Measurements from ENCODE around the gene TIAM1.
"Not testable (repeated sequence)": the region's sequence is repeated elsewhere in the genome, so short reads cannot be mapped to it uniquely, and the experiment has no call there.

TIAM1 gene

DNA sequence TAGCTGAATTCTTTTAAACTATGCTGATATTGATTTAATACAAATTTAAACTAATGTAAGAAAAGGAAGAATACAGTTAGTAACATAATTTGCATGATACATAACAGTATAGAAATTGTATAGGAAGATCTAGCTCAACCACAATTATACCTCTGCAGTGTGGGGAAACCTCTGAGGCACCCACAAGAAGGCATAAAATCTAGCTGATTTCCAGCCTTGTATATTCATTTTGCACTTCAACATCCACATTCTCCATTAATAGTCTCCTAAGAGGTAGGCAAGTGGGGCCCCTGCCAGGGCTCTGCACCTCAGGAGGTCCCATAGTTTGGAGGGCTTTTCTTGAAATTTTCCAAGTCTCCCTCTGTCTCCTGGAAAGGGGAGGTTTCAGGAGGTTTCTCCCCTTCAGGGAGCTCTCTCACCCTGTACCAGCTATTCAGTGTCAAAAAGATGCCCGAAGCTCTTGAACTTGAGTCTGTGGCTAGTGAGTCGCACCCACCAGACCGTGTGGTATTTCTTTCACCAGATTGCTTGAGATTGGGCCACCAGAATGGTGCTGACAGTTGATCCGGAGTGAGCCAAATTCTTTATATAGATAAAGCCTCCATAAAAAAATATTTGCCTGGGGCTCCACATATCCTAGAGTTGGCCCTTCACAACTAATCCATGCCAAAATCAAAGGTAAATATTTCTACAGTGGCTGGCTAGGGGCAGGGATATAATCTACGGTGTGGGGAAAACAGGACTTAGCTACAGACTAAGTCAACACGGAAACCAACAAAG, 108.2 kb downstream of the TIAM1 start:
- TF ChIP-seq, protein P1, sequence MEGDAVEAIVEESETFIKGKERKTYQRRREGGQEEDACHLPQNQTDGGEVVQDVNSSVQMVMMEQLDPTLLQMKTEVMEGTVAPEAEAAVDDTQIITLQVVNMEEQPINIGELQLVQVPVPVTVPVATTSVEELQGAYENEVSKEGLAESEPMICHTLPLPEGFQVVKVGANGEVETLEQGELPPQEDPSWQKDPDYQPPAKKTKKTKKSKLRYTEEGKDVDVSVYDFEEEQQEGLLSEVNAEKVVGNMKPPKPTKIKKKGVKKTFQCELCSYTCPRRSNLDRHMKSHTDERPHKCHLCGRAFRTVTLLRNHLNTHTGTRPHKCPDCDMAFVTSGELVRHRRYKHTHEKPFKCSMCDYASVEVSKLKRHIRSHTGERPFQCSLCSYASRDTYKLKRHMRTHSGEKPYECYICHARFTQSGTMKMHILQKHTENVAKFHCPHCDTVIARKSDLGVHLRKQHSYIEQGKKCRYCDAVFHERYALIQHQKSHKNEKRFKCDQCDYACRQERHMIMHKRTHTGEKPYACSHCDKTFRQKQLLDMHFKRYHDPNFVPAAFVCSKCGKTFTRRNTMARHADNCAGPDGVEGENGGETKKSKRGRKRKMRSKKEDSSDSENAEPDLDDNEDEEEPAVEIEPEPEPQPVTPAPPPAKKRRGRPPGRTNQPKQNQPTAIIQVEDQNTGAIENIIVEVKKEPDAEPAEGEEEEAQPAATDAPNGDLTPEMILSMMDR (conservative IDR thresholded peaks at IDR 0.05; ENCODE audit: low read depth, low read length), result no peak
- DNase-seq (ENCODE audit: low read depth), result peak; percentile 61
- H3K4me3 ChIP-seq (ENCODE audit: low read depth, low read length), result no peak overlapping the region

DNA sequence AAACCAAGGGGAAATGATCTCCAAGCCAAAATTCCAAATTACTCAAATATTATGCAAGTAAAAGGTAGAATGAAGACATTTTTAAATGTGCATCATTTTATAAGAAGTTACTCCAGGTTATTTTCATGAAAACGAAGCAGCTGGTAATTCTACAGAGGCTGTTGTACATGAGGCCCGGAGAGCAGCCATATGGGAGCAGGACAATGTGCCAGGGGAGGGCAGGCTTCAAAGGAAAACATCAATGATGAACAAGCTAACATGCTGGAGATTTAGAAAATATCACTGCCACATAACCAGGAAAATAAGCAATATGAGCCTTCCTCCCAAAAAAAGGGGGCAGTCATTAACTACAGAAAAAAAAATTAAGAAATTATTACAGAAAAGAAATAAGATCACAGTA, 109.1 kb downstream of the TIAM1 start:
- H3K4me3 ChIP-seq (ENCODE audit: low read depth, low read length), result no peak overlapping the region
- TF ChIP-seq, protein P1 (conservative IDR thresholded peaks at IDR 0.05; ENCODE audit: low read depth, low read length), result no peak
- no peak for DNase-seq (ENCODE audit: low read depth)

DNA sequence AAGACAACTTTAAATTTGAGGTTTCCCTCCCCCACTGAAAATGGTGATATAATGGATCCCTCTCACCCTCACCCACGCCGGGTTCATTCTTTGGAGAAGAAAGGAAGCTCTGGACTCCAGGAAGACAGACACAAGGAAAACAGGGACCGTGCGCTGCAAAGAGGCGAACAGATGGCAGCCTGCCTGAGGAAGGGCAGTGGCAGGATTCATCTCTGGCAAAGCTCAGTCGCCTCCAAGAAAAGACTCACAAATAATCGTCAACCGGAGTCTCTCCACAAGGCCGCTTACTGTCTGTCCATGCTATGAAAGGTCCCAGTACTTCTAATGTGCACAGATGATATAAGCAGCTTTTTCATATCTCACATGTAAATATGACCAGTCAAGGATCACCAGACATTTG, 110.3 kb downstream of the TIAM1 start:
- TF ChIP-seq, protein P1 (conservative IDR thresholded peaks at IDR 0.05; ENCODE audit: low read depth, low read length), result no peak
- no peak overlapping the region for H3K4me3 ChIP-seq (ENCODE audit: low read depth, low read length)
- no peak for DNase-seq (ENCODE audit: low read depth)

DNA sequence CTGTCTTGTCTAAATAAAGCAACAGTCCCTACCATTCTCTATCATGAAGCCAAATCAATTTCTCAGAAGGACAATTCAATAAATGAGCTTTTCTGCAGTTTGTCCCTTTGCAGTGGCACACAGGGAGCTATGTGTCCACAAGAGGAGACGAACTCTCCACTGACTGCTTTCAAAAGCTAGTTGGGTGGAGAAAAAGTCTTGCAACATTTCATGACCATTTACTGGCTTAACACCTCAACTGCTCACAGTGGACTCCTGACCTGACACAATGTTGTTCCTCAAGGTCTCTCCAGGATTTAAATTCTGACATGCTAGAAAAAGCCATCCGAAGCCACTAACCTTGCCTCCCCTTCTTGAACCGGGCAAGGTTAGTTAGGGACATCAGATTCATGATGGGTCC, 111.7 kb downstream of the TIAM1 start:
- no peak for DNase-seq (ENCODE audit: low read depth)
- TF ChIP-seq, protein P1 (conservative IDR thresholded peaks at IDR 0.05; ENCODE audit: low read depth, low read length), result no peak
- no peak overlapping the region for H3K4me3 ChIP-seq (ENCODE audit: low read depth, low read length)

DNA sequence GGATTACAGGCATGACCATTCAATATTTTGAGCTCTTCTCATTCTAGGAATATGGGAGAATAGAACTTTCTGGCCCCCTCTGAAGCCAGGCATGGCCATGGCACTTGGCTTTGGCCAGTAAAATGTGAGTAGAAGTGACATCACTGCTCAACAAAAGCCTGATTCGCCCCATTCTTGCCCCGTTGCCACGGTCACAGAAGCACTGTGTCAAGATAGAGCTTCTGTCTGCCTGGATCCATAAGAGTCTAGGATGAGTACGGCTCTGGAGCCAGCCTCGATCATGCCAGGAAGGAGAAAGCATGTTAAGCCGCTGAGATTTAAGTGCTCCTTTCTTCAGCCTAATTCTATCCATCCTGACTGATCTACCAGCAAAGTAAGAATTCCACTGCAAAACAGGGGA, 113.1 kb downstream of the TIAM1 start:
- DNase-seq (ENCODE audit: low read depth), result no peak
- TF ChIP-seq, protein P1 (conservative IDR thresholded peaks at IDR 0.05; ENCODE audit: low read depth, low read length), result no peak

DNA sequence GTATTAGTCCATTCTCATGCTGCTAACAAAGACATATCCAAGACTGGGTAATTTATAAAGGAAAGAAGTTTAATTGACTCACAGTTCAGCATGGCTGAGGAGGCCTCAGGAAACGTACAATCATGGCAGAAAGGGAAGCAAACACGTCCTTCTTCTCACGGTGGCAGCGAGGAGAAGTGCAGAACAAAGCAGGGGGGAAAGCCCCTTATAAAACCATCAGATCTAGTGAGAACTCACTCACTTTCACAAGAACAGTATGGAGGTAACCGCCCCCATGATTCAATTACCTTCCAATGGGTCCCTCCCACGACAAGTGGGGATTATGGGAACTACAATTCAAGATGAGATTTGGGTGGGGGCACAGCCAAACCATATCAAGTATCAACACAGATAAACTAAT, 115.3 kb downstream of the TIAM1 start:
- not testable (repeated sequence) for DNase-seq (ENCODE audit: low read depth); H3K4me3 ChIP-seq (ENCODE audit: low read depth, low read length)

More for the DNA sequence above, 113.1 kb downstream of the TIAM1 start:
- no peak overlapping the region for H3K4me3 ChIP-seq (ENCODE audit: low read depth, low read length)

DNA sequence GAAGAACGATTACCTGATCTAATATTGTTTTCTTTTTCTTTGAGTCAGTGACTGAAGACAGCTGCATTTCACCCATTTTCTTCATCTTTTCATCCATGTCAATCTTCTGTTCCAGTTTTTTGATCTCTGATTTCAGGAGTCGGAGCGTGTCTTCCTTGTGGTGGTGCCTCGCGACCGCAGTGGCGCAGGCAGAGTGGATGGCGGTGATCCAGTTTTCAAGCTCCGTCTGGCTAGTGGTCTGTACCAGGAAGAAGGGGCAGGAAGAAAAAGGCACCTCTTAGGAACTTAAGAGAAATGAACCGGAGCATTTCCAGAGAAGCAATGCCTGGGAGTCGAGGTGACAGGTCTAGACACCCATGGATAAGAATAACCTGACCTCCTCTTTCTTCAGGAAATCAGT, 118.3 kb downstream of the TIAM1 start:
- DNase-seq (ENCODE audit: low read depth), result no peak
- TF ChIP-seq, protein P1 (conservative IDR thresholded peaks at IDR 0.05; ENCODE audit: low read depth, low read length), result no peak
- no peak overlapping the region for H3K4me3 ChIP-seq (ENCODE audit: low read depth, low read length)

All from choroid plexus epithelial cell (primary cell).